Heart right ventricle (tissue), 16 donors: ENCODE data around the gene UROD. TPM values are rescaled to one million over a fixed set of nuclear protein-coding genes. Genes with fewer than 3 reads are reported as not detected.

Experiments used
- ATAC-seq, 8 donors: fragments of 200-7000 bp; cut with Tn5 transposase; one replicate each; pipeline ENCODE4 v1.9.1; 2020; ENCODE audit warnings: mild to moderate bottlenecking in 8 of 8, moderate library complexity in 8 of 8, moderate number of reproducible peaks in 1 of 8
- DNase-seq, 2 donors: peaks; one replicate each; pipeline ENCODE4 v3.0.0-alpha.2; 2020
- H3K27ac ChIP-seq, 10 donors: fragments of 200-600 bp; sonication (generic) in 2 of 10; one replicate each; pipeline versions ENCODE4 v1.5.0 to v1.8.0; 2020 to 2022; ENCODE audit warnings: mild to moderate bottlenecking in 3 of 10
- H3K27me3 ChIP-seq, 7 donors: fragments of 200-600 bp; one replicate each; pipeline ENCODE4 v1.8.0; 2021 to 2022; ENCODE audit warnings: mild to moderate bottlenecking in 2 of 7
- H3K36me3 ChIP-seq, 9 donors: fragments of 200-600 bp; sonication (generic) in 1 of 9; one replicate each; pipeline versions ENCODE4 v1.5.0 to v1.8.0; 2020 to 2022; ENCODE audit warnings: mild to moderate bottlenecking in 2 of 9
- H3K4me1 ChIP-seq, 9 donors: fragments of 200-600 bp; sonication (generic) in 1 of 9; one replicate each; pipeline versions ENCODE4 v1.5.0 to v1.8.0; 2020 to 2022; ENCODE audit warnings: mild to moderate bottlenecking in 4 of 9
- H3K4me3 ChIP-seq, 10 donors: fragments of 200-600 bp; sonication (generic) in 2 of 10; one replicate each; pipeline versions ENCODE4 v1.5.0 to v1.8.0; 2020 to 2022; ENCODE audit warnings: mild to moderate bottlenecking in 7 of 10, moderate library complexity in 2 of 10
- H3K9me3 ChIP-seq, 11 donors: fragments of 200-600 bp in 10 of 11; sonication (generic) in 2 of 11; one replicate each; pipeline versions ENCODE4 v1.5.0 to v1.8.0; 2013 to 2022; ENCODE audit warnings: mild to moderate bottlenecking in 2 of 11, control low read depth in 1 of 11, moderate library complexity in 1 of 11
- CTCF ChIP-seq, 9 donors: fragments of 200-600 bp; sonication (generic) in 2 of 9; IDR thresholded peaks; one replicate each; pipeline versions ENCODE4 v1.5.0 to v1.8.0; 2021 to 2022; ENCODE audit warnings: antibody characterized with exemption in 9 of 9, mild to moderate bottlenecking in 5 of 9, moderate library complexity in 1 of 9
- WGBS, 2 donors: extraction: QIAGEN DNeasy Blood & Tissue Kit; methylation state at CpG; one replicate each; pipeline ENCODE4 v1.1.7; 2013; ENCODE audit warnings: inconsistent platforms in 1 of 2; 5-methylcytosine and 5-hydroxymethylcytosine counted together
- intact Hi-C, 10 donors: fragments of 100-400 bp; cut with DNase I; formaldehyde crosslinking; loops; one replicate each; pipeline versions ENCODE4 v1.11.1 to v1.14.2; 2022
- polyA plus RNA-seq, 2 donors: library from polyadenylated mRNA; stranded (reverse); fragments of 200-250 nt; gene quantifications; one replicate each; pipeline ENCODE4 v1.2.3, GENCODE V29; 2013
- total RNA-seq, 10 donors: library from RNA; stranded (reverse); fragmentation: NEBNext Ultra II Directional in 3 of 10; extraction: Animal tissue kit (Norgen Biotek cat#: 25700) in 3 of 10; gene quantifications; one replicate each; pipeline versions ENCODE4 v1.2.1 to v1.2.4, GENCODE V29; 2021 to 2023
- donor health status: Arrhythmogenic right ventricular cardiomyopathy.
- donor health status: ischemic (EF 13 %, LVEDD 7.1; RV severe dilation, severe dysfunction).
- donor health status: healthy with polysubstance abuse.
- donor health status: DM: no; HTN: yes; CAD: no.
- donor health status: DM: no; HTN: no; CAD: no.
- donor health status: ischemic (EF 25% LVEDD 6.9; RV normal size, moderate dysfunction).
- donor health status: ischemic (EF 25% LVEDD 5.7; RV mildly dilated, moderate dysfunction).
- donor health status: healthy.
- donor health status: DM: yes; HTN: yes; CAD: no.
- donor health status: Ischemic cardiomyopathy.
- donor health status: ischemic (EF 35%, LVEDD 5.7; RV mildly dilated, moderate dysfunction).
- donor health status: nonischemic (EF 11% LVEDD 7.7; RV severe dilation, severe dysfunction).
- donor health status: DM: yes; HTN: yes; CAD: no.
- donor health status: PGD.
- donor health status: ischemic (EF 29% LVEDD 5.4; RV normal size, mild dysfunction).
- donor health status: nonischemic (EF 23%, LVEDD 6.1; RV moderate dilation, normal function).

UROD gene
- total and polyA plus RNA-seq, 12 donors, result 68.1 to 109 (median 83.9) TPM

GRCh38 chr1:45065083-45065482 is 53.0 kb downstream of the UROD start:
- no peaks in the 10 kb centered on the region for H3K36me3 ChIP-seq
- peaks cover 0 to 8% (median 0%) of the 10 kb centered on the region in 11 donors for H3K9me3 ChIP-seq
- ATAC-seq, result no peak
- intact Hi-C loops, result no loop called here
- 71 to 73% methylated on average over 2 of the region's 2 CpGs for whole genome bisulfite sequencing, 2 donors
- no peaks in the 10 kb centered on the region for H3K4me1 ChIP-seq
- H3K4me3 ChIP-seq, result no peak overlapping the region
- no peaks in the 10 kb centered on the region for H3K27me3 ChIP-seq
- no peak overlapping the region for H3K27ac ChIP-seq
- no peak for DNase-seq
- no peak for TF ChIP-seq CTCF (IDR thresholded peaks at IDR 0.05)

Other genes starting within 250 kb of the UROD start
- 1,000 to 10,000 TPM in 1 of 10 donors, 100 to 1,000 TPM in 9; 587 to 1,039 (median 681) TPM for gene RPS8, start 236.7 kb upstream of the UROD start, total RNA-seq
- gene RPS8, start 236.7 kb upstream of the UROD start, polyA plus RNA-seq, result 1,000 to 10,000 TPM; 1,461 to 1,942 TPM
- under 1 TPM in 5 of 10 donors, not detected in 5; 0.11 to 0.31 (median 0.16) TPM for gene BEST4, start 224.1 kb upstream of the UROD start, total RNA-seq
- gene BEST4, start 224.1 kb upstream of the UROD start, polyA plus RNA-seq, result under 1 TPM; 0.07 to 0.44 TPM
- 10 to 100 TPM in 1 of 10 donors, 1 to 10 TPM in 9; 2.9 to 10.3 (median 6.8) TPM for gene PLK3, start 211.9 kb upstream of the UROD start, total RNA-seq
- gene PLK3, start 211.9 kb upstream of the UROD start, polyA plus RNA-seq, result 10 to 100 TPM in 1 of 2 donors, 1 to 10 TPM in 1; 8.7 to 12.7 TPM
- 1 to 10 TPM in 3 of 10 donors, under 1 TPM in 5, not detected in 2; 0.51 to 2.0 (median 0.71) TPM for gene DYNLT4, start 204.9 kb upstream of the UROD start, total RNA-seq
- gene DYNLT4, start 204.9 kb upstream of the UROD start, polyA plus RNA-seq, result 1 to 10 TPM in 1 of 2 donors, under 1 TPM in 1; 0.59 to 1.8 TPM
- 1 to 10 TPM; 1.8 to 4.1 (median 3.2) TPM for gene BTBD19, start 203.7 kb upstream of the UROD start, total RNA-seq
- gene BTBD19, start 203.7 kb upstream of the UROD start, polyA plus RNA-seq, result 10 to 100 TPM in 1 of 2 donors, 1 to 10 TPM in 1; 2.2 to 12.5 TPM
- gene PTCH2, start 169.0 kb upstream of the UROD start, total RNA-seq, result 1 to 10 TPM in 1 of 10 donors, under 1 TPM in 9; 0.32 to 1.1 (median 0.44) TPM
- gene PTCH2, start 169.0 kb upstream of the UROD start, polyA plus RNA-seq, result under 1 TPM; 0.25 to 0.80 TPM
- gene EIF2B3, start 25.7 kb upstream of the UROD start, total RNA-seq, result 10 to 100 TPM; 33.6 to 50.2 (median 41.4) TPM
- 10 to 100 TPM; 19.2 to 44.4 TPM for gene EIF2B3, start 25.7 kb upstream of the UROD start, polyA plus RNA-seq
- gene HECTD3, start 930 bp upstream of the UROD start, total RNA-seq, result 10 to 100 TPM; 15.2 to 29.4 (median 18.0) TPM
- gene HECTD3, start 930 bp upstream of the UROD start, polyA plus RNA-seq, result 10 to 100 TPM; 22.5 to 23.6 TPM
- gene ZSWIM5, start 194.4 kb downstream of the UROD start, total RNA-seq, result 1 to 10 TPM in 4 of 10 donors, under 1 TPM in 6; 0.30 to 1.7 (median 0.81) TPM
- under 1 TPM; 0.22 to 0.25 TPM for gene ZSWIM5, start 194.4 kb downstream of the UROD start, polyA plus RNA-seq